ENCODE results near the gene ZNF581. TPM values are rescaled to one million over a fixed set of nuclear protein-coding genes. Genes with fewer than 3 reads are reported as not detected.

Gene ZNF581
- total RNA-seq, 3 donors from 2014 or later: 15.2 to 22.5 (median 20.1) TPM

GRCh38 chr19:55617426-55617825 is 26.0 kb upstream of the ZNF581 start:
- Histone ChIP-seq H3K36me3 (ENCODE audit: low read depth) (peaks cover 3% of the 10 kb centered on the region), H3K9me3 (no peaks in the 10 kb centered on the region), H3K4me1 (ENCODE audit: low read depth) (no peaks in the 10 kb centered on the region), H3K4me3 (no peak overlapping the region)
- DNase-seq: no peak
- no peak for ATAC-seq
- intact Hi-C loops (cut with DNase I, micrococcal nuclease): no loop called here
- TF ChIP-seq, protein P1, sequence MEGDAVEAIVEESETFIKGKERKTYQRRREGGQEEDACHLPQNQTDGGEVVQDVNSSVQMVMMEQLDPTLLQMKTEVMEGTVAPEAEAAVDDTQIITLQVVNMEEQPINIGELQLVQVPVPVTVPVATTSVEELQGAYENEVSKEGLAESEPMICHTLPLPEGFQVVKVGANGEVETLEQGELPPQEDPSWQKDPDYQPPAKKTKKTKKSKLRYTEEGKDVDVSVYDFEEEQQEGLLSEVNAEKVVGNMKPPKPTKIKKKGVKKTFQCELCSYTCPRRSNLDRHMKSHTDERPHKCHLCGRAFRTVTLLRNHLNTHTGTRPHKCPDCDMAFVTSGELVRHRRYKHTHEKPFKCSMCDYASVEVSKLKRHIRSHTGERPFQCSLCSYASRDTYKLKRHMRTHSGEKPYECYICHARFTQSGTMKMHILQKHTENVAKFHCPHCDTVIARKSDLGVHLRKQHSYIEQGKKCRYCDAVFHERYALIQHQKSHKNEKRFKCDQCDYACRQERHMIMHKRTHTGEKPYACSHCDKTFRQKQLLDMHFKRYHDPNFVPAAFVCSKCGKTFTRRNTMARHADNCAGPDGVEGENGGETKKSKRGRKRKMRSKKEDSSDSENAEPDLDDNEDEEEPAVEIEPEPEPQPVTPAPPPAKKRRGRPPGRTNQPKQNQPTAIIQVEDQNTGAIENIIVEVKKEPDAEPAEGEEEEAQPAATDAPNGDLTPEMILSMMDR (IDR thresholded peaks at IDR 0.05): no peak

DNA sequence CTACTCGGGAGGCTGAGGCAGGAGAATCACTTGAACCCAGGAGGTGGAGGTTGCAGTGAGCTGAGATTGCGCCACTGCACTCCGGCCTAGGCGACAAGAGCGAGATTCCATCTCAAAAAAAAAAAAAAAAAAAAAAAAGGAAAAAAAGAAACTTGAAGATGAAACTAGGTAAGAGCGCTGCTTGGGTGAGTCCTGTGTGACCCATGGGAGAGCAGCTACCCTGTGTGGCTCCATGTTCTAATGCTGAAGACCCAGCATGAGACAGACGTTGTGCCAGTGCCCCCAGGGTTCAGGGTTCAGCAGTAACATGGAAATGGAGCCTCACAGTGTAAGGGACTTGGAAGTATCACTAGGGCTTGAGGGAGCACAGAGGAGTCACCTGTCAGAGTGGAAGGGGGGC is 25.0 kb upstream of the ZNF581 start:
- Histone ChIP-seq H3K4me3 (no peak overlapping the region), H3K36me3 (ENCODE audit: low read depth) (peaks cover 3% of the 10 kb centered on the region), H3K9me3 (no peaks in the 10 kb centered on the region), H3K4me1 (ENCODE audit: low read depth) (no peaks in the 10 kb centered on the region)
- TF ChIP-seq, protein P1 (IDR thresholded peaks at IDR 0.05): no peak
- no peak for DNase-seq
- intact Hi-C loops (cut with DNase I, micrococcal nuclease): no loop called here
- ATAC-seq: no peak

DNA sequence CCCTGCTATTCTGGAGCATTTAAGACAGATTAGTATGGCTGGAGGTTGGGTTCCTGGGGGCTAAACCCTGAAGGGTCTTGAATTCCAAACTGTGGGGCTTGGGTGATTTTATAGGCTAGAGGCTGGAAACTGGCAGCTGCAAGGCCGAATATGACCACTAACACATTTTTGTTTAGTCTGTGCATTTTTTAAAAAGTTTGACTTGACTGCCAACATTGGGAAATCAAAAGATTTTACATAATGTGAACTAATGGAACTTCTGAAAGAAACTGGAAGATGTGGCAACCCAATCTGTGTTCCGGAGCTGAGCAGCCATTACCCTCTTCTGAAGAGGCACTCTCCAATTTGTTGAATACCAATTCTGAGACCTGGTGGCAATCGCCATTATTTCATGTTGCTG is 24.2 kb upstream of the ZNF581 start:
- ATAC-seq (no peak), DNase-seq (no peak)
- H3K36me3 ChIP-seq (ENCODE audit: low read depth): peaks cover 3% of the 10 kb centered on the region
- TF ChIP-seq, protein P1 (IDR thresholded peaks at IDR 0.05): no peak
- H3K4me3 ChIP-seq: no peak overlapping the region
- H3K9me3 ChIP-seq: no peaks in the 10 kb centered on the region
- intact Hi-C loops (cut with DNase I, micrococcal nuclease): no loop called here
- no peaks in the 10 kb centered on the region for H3K4me1 ChIP-seq (ENCODE audit: low read depth)

DNA sequence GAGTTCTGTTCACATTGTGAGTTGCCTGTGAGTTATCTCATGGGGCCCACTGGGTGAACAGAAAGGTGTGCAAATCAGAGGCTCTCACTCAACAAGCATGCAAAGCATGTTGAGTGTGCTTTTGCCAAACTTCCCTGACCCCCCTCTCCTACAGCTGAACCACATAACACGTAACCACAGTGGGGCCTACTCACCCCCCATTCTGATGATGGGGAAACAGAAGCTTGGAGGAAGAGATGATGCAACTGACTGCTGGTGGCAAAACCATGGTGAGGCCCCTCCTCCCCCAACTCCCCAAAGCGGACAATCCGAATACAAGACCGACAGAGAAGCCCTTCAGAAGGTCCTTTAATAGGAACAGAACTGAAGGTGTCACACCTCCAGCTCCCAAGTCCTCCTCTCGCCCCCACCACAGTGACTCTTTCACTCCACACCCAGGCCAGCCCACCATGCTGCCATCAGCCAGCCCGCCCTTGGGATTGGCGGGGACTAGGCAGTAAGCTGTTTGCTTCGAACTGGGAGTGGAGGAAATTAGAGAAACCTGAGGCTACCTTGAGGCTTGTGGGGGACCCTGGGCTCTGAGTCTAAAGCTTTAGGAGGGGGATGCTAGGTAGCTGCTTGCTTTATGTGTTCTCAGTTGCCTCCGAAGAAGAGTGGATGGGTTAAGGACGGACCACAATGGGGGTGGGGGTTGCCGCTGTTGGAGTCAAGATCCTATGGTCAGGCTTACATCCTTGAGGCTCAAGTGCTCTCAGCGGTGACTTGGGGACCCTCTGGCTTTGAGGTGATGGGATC is 22.8 kb upstream of the ZNF581 start:
- DNase-seq (no peak), ATAC-seq (no peak)
- Histone ChIP-seq H3K36me3 (ENCODE audit: low read depth) (peaks cover 3% of the 10 kb centered on the region), H3K4me3 (no peak overlapping the region), H3K4me1 (ENCODE audit: low read depth) (peaks cover 4% of the 10 kb centered on the region), H3K9me3 (no peaks in the 10 kb centered on the region)
- TF ChIP-seq, protein P1 (IDR thresholded peaks at IDR 0.05): no peak
- intact Hi-C loops (cut with DNase I, micrococcal nuclease): no loop called here

DNA sequence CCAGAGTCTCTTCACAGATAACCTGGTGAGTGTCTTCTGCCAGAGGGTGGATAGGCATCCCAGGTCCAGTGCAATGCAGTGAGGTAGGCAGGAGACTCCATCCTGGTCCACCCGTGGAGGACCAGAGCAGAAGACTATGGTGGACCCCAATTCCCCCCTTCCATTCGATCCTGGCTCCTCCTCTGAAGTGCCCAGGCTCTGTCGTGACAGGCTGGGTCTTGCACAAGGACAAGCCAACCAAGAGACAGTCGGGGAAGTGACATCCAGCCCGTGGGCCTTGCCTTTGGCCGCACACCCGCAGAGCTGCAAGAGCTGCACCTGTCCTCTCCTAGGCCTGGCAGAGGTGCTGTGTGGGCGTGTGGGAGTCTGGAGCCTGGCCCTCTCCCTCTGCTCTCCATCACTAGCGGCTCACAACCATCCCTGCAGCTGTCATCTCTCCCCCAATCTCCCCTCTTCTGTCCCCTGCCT is 22.2 kb upstream of the ZNF581 start:
- Histone ChIP-seq H3K4me1 (ENCODE audit: low read depth) (peaks cover 4% of the 10 kb centered on the region), H3K9me3 (no peaks in the 10 kb centered on the region), H3K4me3 (no peak overlapping the region), H3K36me3 (ENCODE audit: low read depth) (no peaks in the 10 kb centered on the region)
- ATAC-seq (no peak), DNase-seq (no peak)
- intact Hi-C loops (cut with DNase I, micrococcal nuclease): no loop called here
- TF ChIP-seq, protein P1 (IDR thresholded peaks at IDR 0.05): no peak
